GM10248 (cell line): ENCODE data around the gene GALNS.

Experiments
- CTCF ChIA-PET: fragments of 300-600 bp; sonication (Branson Sonifier 250); formaldehyde crosslinking; extraction: SDS; loops from one replicate; lab custom pipeline; 2021; ENCODE audit warnings: antibody characterized with exemption; lab: Yijun Ruan, JAX
- POLR2A ChIA-PET: fragments of 350-650 bp; sonication (Branson Sonifier 250); formaldehyde crosslinking; extraction: SDS; loops from one replicate; lab custom pipeline; 2020; ENCODE audit warnings: antibody characterized with exemption; lab: Yijun Ruan, JAX
- DNase-seq: peaks from one replicate; pipeline ENCODE4 v3.0.0; 2012; ENCODE audit errors: extremely low spot score
- CTCF ChIP-seq: IDR thresholded peaks from 2 replicates; pipeline ENCODE4 v1.5.1; 2012; ENCODE audit warnings: mild to moderate bottlenecking, low read depth; ENCODE audit errors: extremely low read depth, missing control alignments, control extremely low read depth

The GALNS gene

GRCh38 chr16:88856828-88857727 lies at the start of gene GALNS, which contains the start of gene TRAPPC2L:
GALNS (minus strand) TSS chr16:88856947; CDS start chr16:88856877, 70 bp downstream.
TRAPPC2L (plus strand) TSS chr16:88857127; CDS start chr16:88857151, 24 bp downstream.
- POLR2A ChIA-PET: interaction anchor here (0.6 kb wide), 2 partner anchors 24 to 268 kb away, joined by 3 to 4 read pairs; no protein-coding TSS in a partner anchor
- peak; percentile 100 for DNase-seq
- CTCF ChIA-PET: interaction anchor here (0.6 to 2.7 kb wide), 25 partner anchors 11 to 384 kb away, joined by 3 to 37 read pairs (median 4); partner anchors contain the start of genes APRT and CDT1
- peak; percentile 2 for TF ChIP-seq CTCF

- ChIA-PET CTCF (no interaction called here), POLR2A (no interaction called here)
- TF ChIP-seq CTCF: no peak
- no peak for DNase-seq
Measured at GRCh38 chr16:88906020-88906419, 49.3 kb upstream of the GALNS start.

GRCh38 chr16:88905563-88905962 lies 48.8 kb upstream of the GALNS start:
- TF ChIP-seq CTCF: no peak
- ChIA-PET CTCF (interaction anchor here (1.2 kb wide), 1 partner anchor 36 kb away, joined by 3 read pairs; no protein-coding TSS in a partner anchor), POLR2A (no interaction called here)
- DNase-seq: peak; percentile 85

GRCh38 chr16:88904676-88905365 lies 48.1 kb upstream of the GALNS start:
- TF ChIP-seq CTCF: no peak
- POLR2A ChIA-PET: no interaction called here
- no peak for DNase-seq
- CTCF ChIA-PET: interaction anchor here (1.2 kb wide), 1 partner anchor 36 kb away, joined by 3 read pairs; no protein-coding TSS in a partner anchor

GRCh38 chr16:88903267-88903666 lies 46.5 kb upstream of the GALNS start:
- CTCF ChIA-PET: no interaction called here
- no peak for DNase-seq
- POLR2A ChIA-PET: no interaction called here
- TF ChIP-seq CTCF: no peak

- no peak for DNase-seq
- TF ChIP-seq CTCF: no peak
- CTCF ChIA-PET: no interaction called here
- POLR2A ChIA-PET: no interaction called here
Measured at GRCh38 chr16:88902744-88903143, 46.0 kb upstream of the GALNS start.
